NCI-H2196 treated with DMSO at 0.1 percent for 48 hours (cell line): Measurements from ENCODE around the gene GHDC.

ENCODE experiments used
- DNase-seq: peaks from one replicate; lab custom pipeline; 2025; ENCODE audit not compliant: unreplicated experiment; lab: John Stamatoyannopoulos, UW

Gene GHDC

GRCh38 chr17:42183741-42184711, 10.3 kb downstream of the GHDC start:
- no peak for DNase-seq

DNA sequence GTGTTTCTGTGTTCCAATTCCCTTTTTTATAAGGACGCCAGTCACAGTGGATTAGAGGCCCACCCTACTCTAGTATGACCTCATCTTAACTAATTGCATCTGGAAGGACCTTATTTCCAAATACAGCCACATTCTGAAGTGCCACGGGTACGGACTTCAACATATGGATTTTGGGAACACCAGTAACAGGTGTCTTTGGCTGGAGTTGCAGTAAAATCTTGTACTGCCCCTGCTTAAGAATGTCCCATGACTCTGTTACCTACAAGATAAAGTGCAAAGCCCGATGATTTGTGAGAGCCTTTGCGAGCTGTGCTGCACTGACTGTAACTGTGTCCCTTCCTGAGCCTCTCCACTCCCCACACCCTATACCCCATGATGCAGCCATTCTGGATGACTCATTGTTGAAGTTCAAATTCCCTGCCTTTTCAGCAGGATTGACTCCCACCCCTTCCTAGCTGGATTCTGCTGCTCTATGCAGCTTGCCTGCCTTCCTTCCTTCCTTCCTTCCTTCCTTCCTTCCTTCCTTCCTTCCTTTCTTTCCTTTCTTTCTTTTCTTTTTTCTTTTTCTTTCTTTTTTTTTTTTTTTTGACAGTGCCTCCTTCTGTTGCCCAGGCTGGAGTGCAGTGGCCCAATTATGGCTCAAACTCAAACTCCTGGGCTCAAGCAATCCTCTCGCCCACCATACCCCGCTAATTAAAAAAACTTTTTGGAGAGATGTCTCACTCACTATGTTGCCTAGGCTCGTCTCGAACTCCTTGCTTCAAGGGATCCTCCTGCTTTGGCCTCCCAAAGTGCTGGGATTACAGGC, 11.2 kb downstream of the GHDC start:
- DNase-seq = no peak

DNA sequence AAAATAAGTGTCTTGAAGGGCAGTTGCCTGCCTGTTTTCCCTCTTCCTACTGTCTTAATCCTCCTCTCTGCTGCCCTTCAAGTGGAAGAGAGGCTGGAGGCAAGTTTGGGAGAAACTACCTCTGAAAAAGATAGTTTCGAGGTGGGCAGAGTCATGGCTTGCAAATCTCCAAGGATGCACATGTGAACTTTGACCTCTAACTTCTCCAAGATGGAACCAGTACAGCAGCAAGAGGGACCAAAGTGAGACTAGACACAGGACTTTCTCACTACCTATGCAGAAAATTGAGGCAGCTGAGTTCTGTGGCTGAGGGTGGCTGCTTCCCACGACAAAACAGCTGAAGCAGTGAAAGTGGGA, 12.5 kb downstream of the GHDC start:
- DNase-seq = no peak

GRCh38 chr17:42180922-42181850, 13.1 kb downstream of the GHDC start, which contains the start of gene KCNH4:
TSS of gene KCNH4 (minus strand) at chr17:42181142. CDS start at chr17:42180945, 197 bp downstream.
- peak; percentile 42 for DNase-seq

DNA sequence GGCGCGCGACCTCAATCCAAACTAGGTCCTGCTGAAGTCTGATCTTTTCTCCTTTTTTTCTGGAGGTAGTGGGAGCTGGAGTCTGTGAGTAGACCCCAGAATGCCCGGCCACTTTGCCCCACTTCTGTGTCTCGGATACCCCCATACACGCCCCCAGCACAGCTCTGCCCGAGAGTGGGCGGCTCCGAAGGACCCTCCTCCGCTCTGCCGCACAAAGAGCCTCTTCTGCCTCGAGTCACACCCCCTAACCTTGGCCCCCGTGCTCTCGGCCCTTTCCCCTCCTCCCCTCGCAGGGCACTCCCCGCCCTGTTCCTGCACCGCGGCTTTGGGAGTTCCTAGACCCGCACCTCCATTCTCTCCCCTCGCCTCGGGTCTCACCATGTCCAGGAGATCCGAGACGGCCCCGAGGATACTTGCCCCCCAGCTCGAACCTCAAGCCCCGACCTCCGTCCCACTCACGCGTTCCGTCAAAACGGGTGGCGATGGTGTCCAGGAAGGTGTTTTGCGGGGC, 13.8 kb downstream of the GHDC start:
- DNase-seq = no peak

GRCh38 chr17:42179911-42180410, 14.3 kb downstream of the GHDC start:
- DNase-seq = no peak

GRCh38 chr17:42179335-42179734, 15.0 kb downstream of the GHDC start:
- DNase-seq = no peak

GRCh38 chr17:42178817-42179216, 15.5 kb downstream of the GHDC start:
- DNase-seq = no peak

- DNase-seq = no peak
Measured at GRCh38 chr17:42177684-42178083, 16.6 kb downstream of the GHDC start.

DNA sequence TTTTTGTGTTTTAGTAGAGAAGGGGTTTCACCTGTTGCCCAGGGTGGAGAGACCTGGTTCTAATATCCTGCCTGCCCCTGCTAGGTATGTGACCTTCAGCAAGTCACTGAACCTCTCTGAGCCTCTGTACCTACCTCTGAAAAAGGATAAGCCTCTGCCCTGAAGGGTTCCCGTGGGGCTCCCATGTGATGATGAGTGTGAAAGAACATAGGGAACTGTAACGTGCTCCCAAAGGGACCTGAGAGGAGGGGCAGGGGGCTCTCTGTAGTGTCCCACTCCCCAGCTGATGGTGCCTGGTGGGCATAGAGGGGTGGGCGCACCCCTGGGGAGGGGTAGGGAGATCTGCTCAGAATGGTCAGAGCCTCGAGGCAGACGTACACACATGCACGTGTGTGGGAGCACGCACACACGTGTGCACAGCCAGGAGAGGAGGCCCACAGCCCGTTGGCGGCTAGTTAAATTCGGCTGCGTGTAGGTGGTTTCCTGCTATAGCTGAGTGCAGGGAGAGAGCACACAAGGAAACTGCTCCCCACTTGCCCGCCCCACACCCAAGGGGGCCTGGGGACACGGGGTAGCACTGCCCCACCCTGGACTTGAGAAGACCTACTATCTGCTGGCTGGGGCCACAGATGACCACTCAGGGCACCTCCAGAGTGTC, 20.0 kb downstream of the GHDC start:
- no peak for DNase-seq

DNA sequence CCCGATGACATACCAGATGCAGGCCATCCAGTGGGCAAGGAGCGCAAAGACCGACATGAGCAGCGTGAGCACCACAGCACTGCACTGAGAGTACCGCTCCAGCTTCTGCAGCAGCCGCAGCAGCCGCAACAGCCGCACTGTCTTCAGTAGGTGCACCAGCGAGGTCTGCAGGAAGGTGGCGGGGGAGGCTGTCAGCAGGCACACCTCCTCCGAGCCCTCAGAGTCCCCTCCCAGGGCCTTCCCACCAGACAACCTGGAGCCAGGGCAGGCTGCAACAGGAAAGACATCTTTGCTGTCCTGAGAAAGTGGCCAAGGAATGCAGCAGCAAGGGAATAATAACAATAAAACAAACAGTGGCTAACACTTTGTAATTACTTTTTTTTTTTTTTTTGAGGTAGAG, 22.5 kb downstream of the GHDC start:
- no peak for DNase-seq

- no peak for DNase-seq
Measured at GRCh38 chr17:42169351-42169750, 24.9 kb downstream of the GHDC start.

DNA sequence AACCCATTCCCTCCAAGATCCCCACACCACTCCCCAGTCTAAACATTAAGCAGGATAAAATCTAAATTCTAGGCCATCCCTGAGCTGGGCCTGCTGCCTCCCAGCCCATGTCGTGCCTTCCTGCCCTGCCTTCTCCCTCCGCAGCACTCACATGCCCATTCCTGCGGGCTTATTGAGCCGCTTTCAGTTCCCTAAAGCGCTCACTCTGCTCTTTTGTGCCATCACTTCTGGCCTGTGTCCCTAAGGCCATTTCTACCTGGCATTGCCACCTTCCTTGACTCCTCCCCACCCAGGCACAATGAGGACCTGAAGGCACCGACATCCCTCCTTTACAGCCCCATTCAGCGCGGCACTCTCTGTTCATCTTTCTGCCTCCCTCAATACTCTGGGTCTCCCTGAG, 26.5 kb downstream of the GHDC start:
- no peak for DNase-seq

GRCh38 chr17:42166196-42166763, 28.0 kb downstream of the GHDC start:
- DNase-seq = no peak

GRCh38 chr17:42165751-42166150, 28.5 kb downstream of the GHDC start:
- no peak for DNase-seq

DNA sequence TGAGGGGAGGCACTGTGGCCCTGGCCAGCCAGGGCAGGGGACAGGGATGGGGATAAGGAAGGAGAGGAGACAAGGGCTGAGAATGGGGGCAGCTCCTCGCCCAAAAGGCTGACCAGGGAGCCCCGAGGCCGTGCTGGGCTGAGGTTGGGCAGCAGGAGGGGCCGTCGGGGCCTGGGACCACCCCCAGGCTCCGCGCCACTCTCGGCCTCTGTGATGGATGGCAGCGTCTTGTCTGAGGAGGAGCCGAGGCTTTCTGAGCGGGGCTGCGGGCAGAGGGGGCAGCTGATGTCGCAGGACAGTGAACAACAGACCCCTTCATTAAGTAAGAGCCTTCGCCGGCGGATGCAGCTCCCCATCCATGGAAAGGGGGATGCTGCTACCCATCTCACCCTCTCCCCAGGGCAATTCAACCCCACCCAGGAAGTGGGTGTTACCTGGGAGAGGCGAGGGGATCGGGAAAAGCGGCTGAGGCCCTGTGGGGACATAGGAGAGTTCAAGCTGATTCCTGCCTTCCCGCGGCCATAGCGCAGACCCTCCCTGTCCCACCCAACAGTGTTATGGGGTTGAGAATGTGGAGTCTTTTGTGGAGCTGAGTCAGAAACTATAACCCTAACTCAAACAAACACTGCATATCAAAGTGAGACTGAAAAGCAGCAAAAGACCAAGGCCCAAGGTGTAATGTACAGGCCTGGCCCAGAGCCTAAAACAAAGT, 30.4 kb downstream of the GHDC start:
- no peak for DNase-seq

DNA sequence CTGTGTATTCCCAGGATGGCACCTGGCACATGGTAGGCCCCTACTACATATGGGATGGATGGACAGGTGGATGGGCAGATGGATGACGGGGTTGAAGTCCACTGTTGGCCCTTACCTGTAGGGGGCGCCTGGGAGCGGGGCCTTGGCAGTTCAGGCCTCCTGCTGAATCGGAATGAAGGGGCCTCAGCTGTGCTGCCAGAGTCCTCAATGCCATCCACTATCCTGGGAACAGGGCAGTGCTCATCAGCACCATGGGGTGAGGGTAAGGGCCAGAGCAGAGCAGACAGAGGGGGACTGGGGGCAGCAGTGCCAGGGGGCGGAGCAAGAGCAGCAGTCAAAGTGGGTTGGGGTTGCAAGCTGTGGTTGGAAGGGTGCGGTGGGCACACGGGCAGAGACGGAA, 31.2 kb downstream of the GHDC start:
- DNase-seq = no peak

- DNase-seq = no peak
Measured at GRCh38 chr17:42160531-42160910, 33.8 kb downstream of the GHDC start.
